Neural progenitor cell (in vitro differentiated cells): ENCODE measurements around the gene SLC25A43.

Experiments
- EZH2phosphoT487 ChIP-seq: fragments of 200-600 bp; sonication (generic); IDR thresholded peaks from 2 replicates; pipeline ENCODE4 v1.6.1; 2017; ENCODE audit warnings: antibody characterized with exemption
- TF ChIP-seq, protein P1 (sequence below): fragments of 200-600 bp; sonication (generic); IDR thresholded peaks from 2 replicates; pipeline ENCODE4 v1.5.1; 2017; ENCODE audit warnings: antibody characterized with exemption, mild to moderate bottlenecking

DNA sequence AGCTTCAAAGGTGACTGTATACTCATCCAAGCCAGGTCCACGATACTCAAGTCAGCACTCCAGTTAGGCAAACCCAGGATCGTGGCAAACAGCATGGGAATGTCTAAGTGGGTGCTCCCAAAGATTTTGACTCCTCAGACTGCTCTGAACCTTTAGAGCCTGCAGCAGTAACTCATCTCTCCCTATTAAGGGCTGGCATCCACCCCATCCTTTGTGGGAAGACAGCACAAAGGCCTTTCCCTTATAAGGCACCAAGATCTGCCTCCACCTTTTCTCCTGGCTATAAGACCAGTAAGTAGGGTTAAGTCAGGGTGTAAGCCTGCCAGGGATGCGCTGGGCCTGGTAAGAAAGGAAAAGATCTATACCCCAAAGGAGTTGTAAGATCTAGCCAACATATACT is 23.6 kb upstream of the SLC25A43 start:
- TF ChIP-seq, protein P1, sequence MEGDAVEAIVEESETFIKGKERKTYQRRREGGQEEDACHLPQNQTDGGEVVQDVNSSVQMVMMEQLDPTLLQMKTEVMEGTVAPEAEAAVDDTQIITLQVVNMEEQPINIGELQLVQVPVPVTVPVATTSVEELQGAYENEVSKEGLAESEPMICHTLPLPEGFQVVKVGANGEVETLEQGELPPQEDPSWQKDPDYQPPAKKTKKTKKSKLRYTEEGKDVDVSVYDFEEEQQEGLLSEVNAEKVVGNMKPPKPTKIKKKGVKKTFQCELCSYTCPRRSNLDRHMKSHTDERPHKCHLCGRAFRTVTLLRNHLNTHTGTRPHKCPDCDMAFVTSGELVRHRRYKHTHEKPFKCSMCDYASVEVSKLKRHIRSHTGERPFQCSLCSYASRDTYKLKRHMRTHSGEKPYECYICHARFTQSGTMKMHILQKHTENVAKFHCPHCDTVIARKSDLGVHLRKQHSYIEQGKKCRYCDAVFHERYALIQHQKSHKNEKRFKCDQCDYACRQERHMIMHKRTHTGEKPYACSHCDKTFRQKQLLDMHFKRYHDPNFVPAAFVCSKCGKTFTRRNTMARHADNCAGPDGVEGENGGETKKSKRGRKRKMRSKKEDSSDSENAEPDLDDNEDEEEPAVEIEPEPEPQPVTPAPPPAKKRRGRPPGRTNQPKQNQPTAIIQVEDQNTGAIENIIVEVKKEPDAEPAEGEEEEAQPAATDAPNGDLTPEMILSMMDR, result no peak
- no peak for TF ChIP-seq EZH2phosphoT487
